ENCODE measurements around the gene PTPRN2. TPM values are rescaled to one million over a fixed set of nuclear protein-coding genes. Genes with fewer than 3 reads are reported as not detected.

Gene PTPRN2
- total RNA-seq, 1 donor from 2014 or later, result 32.2 TPM

GRCh38 chr7:157609516-157609915, 978.1 kb downstream of the PTPRN2 start:
- H3K9me3 Mint-ChIP-seq, result no peaks in the 10 kb centered on the region
- no peak overlapping the region for H3K4me3 Mint-ChIP-seq
- peaks cover 15% of the 10 kb centered on the region for H3K36me3 Mint-ChIP-seq (ENCODE audit: low read depth)
- peak overlapping the region; percentile 62 for H3K27ac Mint-ChIP-seq (ENCODE audit: unreplicated experiment)
- peaks cover 3% of the 10 kb centered on the region for H3K27me3 Mint-ChIP-seq (ENCODE audit: low read depth)
- TF ChIP-seq CTCF (conservative IDR thresholded peaks at IDR 0.05), result no peak
- peaks cover 6% of the 10 kb centered on the region for H3K4me1 Mint-ChIP-seq
- DNase-seq (ENCODE audit: low read depth, low spot score), result no peak

- H3K9me3 Mint-ChIP-seq, result no peaks in the 10 kb centered on the region
- H3K4me1 Mint-ChIP-seq, result peaks cover 9% of the 10 kb centered on the region
- no peak overlapping the region for H3K27ac Mint-ChIP-seq (ENCODE audit: unreplicated experiment)
- no peak for TF ChIP-seq CTCF (conservative IDR thresholded peaks at IDR 0.05)
- H3K36me3 Mint-ChIP-seq (ENCODE audit: low read depth), result peaks cover 8% of the 10 kb centered on the region
- DNase-seq (ENCODE audit: low read depth, low spot score), result no peak
- no peak overlapping the region for H3K4me3 Mint-ChIP-seq
- peaks cover 3% of the 10 kb centered on the region for H3K27me3 Mint-ChIP-seq (ENCODE audit: low read depth)
Measured at GRCh38 chr7:157607218-157607617, 980.4 kb downstream of the PTPRN2 start.

GRCh38 chr7:157606140-157606539, 981.5 kb downstream of the PTPRN2 start:
- no peak overlapping the region for H3K4me3 Mint-ChIP-seq
- no peak for DNase-seq (ENCODE audit: low read depth, low spot score)
- no peaks in the 10 kb centered on the region for H3K9me3 Mint-ChIP-seq
- peaks cover 8% of the 10 kb centered on the region for H3K36me3 Mint-ChIP-seq (ENCODE audit: low read depth)
- TF ChIP-seq CTCF (conservative IDR thresholded peaks at IDR 0.05), result no peak
- H3K27me3 Mint-ChIP-seq (ENCODE audit: low read depth), result peaks cover 3% of the 10 kb centered on the region
- H3K27ac Mint-ChIP-seq (ENCODE audit: unreplicated experiment), result no peak overlapping the region
- peaks cover 9% of the 10 kb centered on the region for H3K4me1 Mint-ChIP-seq

GRCh38 chr7:157605638-157606037, 982.0 kb downstream of the PTPRN2 start:
- Mint-ChIP-seq H3K27me3 (ENCODE audit: low read depth) (peaks cover 3% of the 10 kb centered on the region), H3K27ac (ENCODE audit: unreplicated experiment) (no peak overlapping the region), H3K9me3 (no peaks in the 10 kb centered on the region), H3K36me3 (ENCODE audit: low read depth) (peaks cover 8% of the 10 kb centered on the region), H3K4me3 (no peak overlapping the region), H3K4me1 (peaks cover 13% of the 10 kb centered on the region)
- no peak for DNase-seq (ENCODE audit: low read depth, low spot score)
- TF ChIP-seq CTCF (conservative IDR thresholded peaks at IDR 0.05), result no peak

GRCh38 chr7:157604661-157605381, 982.8 kb downstream of the PTPRN2 start:
- peaks cover 8% of the 10 kb centered on the region for H3K36me3 Mint-ChIP-seq (ENCODE audit: low read depth)
- peaks cover 6% of the 10 kb centered on the region for H3K27me3 Mint-ChIP-seq (ENCODE audit: low read depth)
- no peak overlapping the region for H3K27ac Mint-ChIP-seq (ENCODE audit: unreplicated experiment)
- H3K4me3 Mint-ChIP-seq, result peak overlapping the region; percentile 39
- no peaks in the 10 kb centered on the region for H3K9me3 Mint-ChIP-seq
- no peak for DNase-seq (ENCODE audit: low read depth, low spot score)
- no peak for TF ChIP-seq CTCF (conservative IDR thresholded peaks at IDR 0.05)
- H3K4me1 Mint-ChIP-seq, result peaks cover 13% of the 10 kb centered on the region
